ENCODE measurements around the gene ACOXL.

ACOXL gene

GRCh38 chr2:110759411-110759810 is 27.0 kb downstream of the ACOXL start:
- Histone ChIP-seq H4K20me1 (ENCODE audit: insufficient read depth, low read length) (no peaks in the 10 kb centered on the region), H3K9me3 (ENCODE audit: low read length) (no peaks in the 10 kb centered on the region), H3K4me3 (ENCODE audit: low read depth, low read length, poor library complexity, severe bottlenecking) (no peak overlapping the region), H3K36me3 (ENCODE audit: insufficient read depth, low read length) (no peaks in the 10 kb centered on the region), H3K9me2 (ENCODE audit: low read depth, low read length) (no peaks in the 10 kb centered on the region), H3K27ac (ENCODE audit: low read depth, low read length, poor library complexity, severe bottlenecking) (no peak overlapping the region), H3K9ac (ENCODE audit: low read length) (no peak overlapping the region), H3K79me2 (ENCODE audit: insufficient read depth, low read length) (no peaks in the 10 kb centered on the region), H3K4me1 (ENCODE audit: insufficient read depth, low read length, severe bottlenecking) (no peaks in the 10 kb centered on the region), H3K4me2 (ENCODE audit: low read length) (no peak overlapping the region), H3K27me3 (ENCODE audit: insufficient read depth, low read length) (no peaks in the 10 kb centered on the region; the same call in none of the 2 replicates), H2AFZ (ENCODE audit: low read length) (no peak overlapping the region), H3F3A (ENCODE audit: insufficient read depth, low read length) (no peaks in the 10 kb centered on the region)
- no peak for TF ChIP-seq CTCF (IDR thresholded peaks at IDR 0.05; ENCODE audit: low read length)
- TF ChIP-seq EZH2 (IDR thresholded peaks at IDR 0.05; ENCODE audit: borderline replicate concordance, low read length), result no peak

GRCh38 chr2:110764931-110765330 is 32.6 kb downstream of the ACOXL start:
- H3K36me3 ChIP-seq (ENCODE audit: insufficient read depth, low read length), result no peaks in the 10 kb centered on the region
- no peaks in the 10 kb centered on the region for H3K27me3 ChIP-seq (ENCODE audit: insufficient read depth, low read length)
- H3K9me2 ChIP-seq (ENCODE audit: low read depth, low read length), result no peaks in the 10 kb centered on the region
- H3K79me2 ChIP-seq (ENCODE audit: insufficient read depth, low read length), result no peaks in the 10 kb centered on the region
- TF ChIP-seq EZH2 (IDR thresholded peaks at IDR 0.05; ENCODE audit: borderline replicate concordance, low read length) (no peak), CTCF (IDR thresholded peaks at IDR 0.05; ENCODE audit: low read length) (no peak)
- H3K4me2 ChIP-seq (ENCODE audit: low read length), result no peak overlapping the region
- no peaks in the 10 kb centered on the region for H3K9me3 ChIP-seq (ENCODE audit: low read length)
- H2AFZ ChIP-seq (ENCODE audit: low read length), result no peak overlapping the region
- H4K20me1 ChIP-seq (ENCODE audit: insufficient read depth, low read length), result no peaks in the 10 kb centered on the region
- no peak overlapping the region for H3K4me3 ChIP-seq (ENCODE audit: low read depth, low read length, poor library complexity, severe bottlenecking)
- no peak overlapping the region for H3K9ac ChIP-seq (ENCODE audit: low read length)
- H3K4me1 ChIP-seq (ENCODE audit: insufficient read depth, low read length, severe bottlenecking), result no peaks in the 10 kb centered on the region
- H3K27ac ChIP-seq (ENCODE audit: low read depth, low read length, poor library complexity, severe bottlenecking), result no peak overlapping the region
- H3F3A ChIP-seq (ENCODE audit: insufficient read depth, low read length), result no peaks in the 10 kb centered on the region

GRCh38 chr2:110766291-110766690 is 33.9 kb downstream of the ACOXL start:
- H3K9me3 ChIP-seq (ENCODE audit: low read length), result no peaks in the 10 kb centered on the region
- no peaks in the 10 kb centered on the region for H4K20me1 ChIP-seq (ENCODE audit: insufficient read depth, low read length)
- H3K79me2 ChIP-seq (ENCODE audit: insufficient read depth, low read length), result no peaks in the 10 kb centered on the region
- H3K9ac ChIP-seq (ENCODE audit: low read length), result no peak overlapping the region
- no peak overlapping the region for H3K27ac ChIP-seq (ENCODE audit: low read depth, low read length, poor library complexity, severe bottlenecking)
- H3F3A ChIP-seq (ENCODE audit: insufficient read depth, low read length), result no peaks in the 10 kb centered on the region
- no peak overlapping the region for H3K4me2 ChIP-seq (ENCODE audit: low read length)
- H3K4me1 ChIP-seq (ENCODE audit: insufficient read depth, low read length, severe bottlenecking), result no peaks in the 10 kb centered on the region
- no peaks in the 10 kb centered on the region for H3K9me2 ChIP-seq (ENCODE audit: low read depth, low read length)
- H3K4me3 ChIP-seq (ENCODE audit: low read depth, low read length, poor library complexity, severe bottlenecking), result no peak overlapping the region
- no peak overlapping the region for H2AFZ ChIP-seq (ENCODE audit: low read length)
- H3K27me3 ChIP-seq (ENCODE audit: insufficient read depth, low read length), result no peaks in the 10 kb centered on the region
- TF ChIP-seq EZH2 (IDR thresholded peaks at IDR 0.05; ENCODE audit: borderline replicate concordance, low read length), result no peak
- no peak for TF ChIP-seq CTCF (IDR thresholded peaks at IDR 0.05; ENCODE audit: low read length)
- no peaks in the 10 kb centered on the region for H3K36me3 ChIP-seq (ENCODE audit: insufficient read depth, low read length)
